ENCODE measurements around the gene PLD4.
"Not testable (repeated sequence)": the region's sequence is repeated elsewhere in the genome, so short reads cannot be mapped to it uniquely, and the experiment has no call there.

GRCh38 chr14:104943216-104944015 is 18.7 kb downstream of the PLD4 start:
- TF ChIP-seq E2F4 (CRISPR knock-in tag; IDR thresholded peaks at IDR 0.05; ENCODE audit: borderline replicate concordance, low read depth); NR3C1 (CRISPR knock-in tag; conservative IDR thresholded peaks at IDR 0.05; ENCODE audit: low read depth); CTCF (IDR thresholded peaks at IDR 0.05); ZNF671 (CRISPR knock-in tag; IDR thresholded peaks at IDR 0.05); SMAD4 (CRISPR knock-in tag; IDR thresholded peaks at IDR 0.05); NR2C2 (CRISPR knock-in tag; IDR thresholded peaks at IDR 0.05): not testable (repeated sequence)

Data from WTC11 (cell line).